ENCODE data around the gene SHLD1.
"Not testable (repeated sequence)": the region's sequence is repeated elsewhere in the genome, so short reads cannot be mapped to it uniquely, and the experiment has no call there.

SHLD1 gene

GRCh38 chr20:5735845-5736510 is 14.2 kb upstream of the SHLD1 start:
- DNase-seq (ENCODE audit: low read depth), result no peak

- no peak for DNase-seq (ENCODE audit: low read depth)
Measured at GRCh38 chr20:5737619-5737953, 12.6 kb upstream of the SHLD1 start.

DNA sequence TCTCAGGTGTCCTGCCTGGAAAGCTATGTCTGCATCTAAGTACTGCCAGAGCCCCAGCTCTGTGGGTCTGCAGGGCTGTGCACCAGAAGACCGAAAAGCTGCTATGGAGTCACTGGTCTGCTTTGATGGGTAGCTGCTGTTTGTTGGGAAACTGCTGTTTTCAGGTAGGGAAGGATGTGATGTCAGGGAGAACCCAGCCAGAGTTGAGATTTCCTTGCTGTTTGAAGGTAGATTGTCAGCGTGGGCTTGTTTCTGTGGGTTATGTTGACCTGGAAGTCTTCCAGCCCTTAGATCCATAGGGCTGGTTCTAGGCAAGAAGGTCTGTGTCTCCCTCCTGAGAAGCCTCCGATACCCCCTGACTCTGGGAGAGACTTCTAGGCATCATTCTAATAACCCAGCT is 12.2 kb upstream of the SHLD1 start:
- no peak for DNase-seq (ENCODE audit: low read depth)

GRCh38 chr20:5740643-5741042 is 9.6 kb upstream of the SHLD1 start:
- DNase-seq (ENCODE audit: low read depth), result not testable (repeated sequence)

DNA sequence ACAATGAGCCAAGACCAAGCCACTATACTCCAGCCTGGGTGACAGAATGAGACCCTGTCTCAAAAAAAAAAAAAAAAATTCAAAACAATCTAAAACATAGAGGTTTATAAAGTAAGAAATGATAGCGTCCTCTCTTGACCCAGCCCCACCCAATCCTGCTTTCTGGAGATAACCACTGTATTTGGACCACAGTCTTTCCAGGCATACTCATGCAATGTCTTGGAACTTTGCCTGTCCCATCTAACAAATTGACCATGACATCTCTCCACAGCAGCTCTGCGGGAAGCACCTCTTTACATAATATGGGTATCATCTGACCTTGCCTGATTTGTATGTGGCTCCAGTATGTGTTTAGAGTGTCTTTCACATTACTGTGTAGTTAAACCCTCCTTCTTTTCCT is 9.1 kb upstream of the SHLD1 start:
- DNase-seq (ENCODE audit: low read depth), result no peak

DNA sequence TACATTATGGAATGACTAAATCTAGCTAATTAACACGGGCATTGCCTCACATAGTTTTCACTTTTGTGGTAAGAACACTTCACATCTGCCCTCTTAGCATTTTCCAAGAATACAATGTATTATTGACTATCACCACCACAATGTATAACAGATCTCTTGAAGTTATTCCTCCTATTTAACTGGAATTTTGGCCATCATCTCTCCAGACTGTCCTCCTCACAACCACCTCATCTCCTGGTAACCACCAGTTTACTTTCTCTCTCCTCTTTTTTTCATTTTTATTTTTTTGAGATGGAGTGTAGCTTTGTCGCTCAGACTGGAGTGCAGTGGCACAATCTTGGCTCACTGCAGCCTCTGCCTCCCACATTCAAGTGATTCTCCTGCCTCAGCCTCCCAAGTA is 8.2 kb upstream of the SHLD1 start:
- DNase-seq (ENCODE audit: low read depth), result no peak

- DNase-seq (ENCODE audit: low read depth), result no peak
Measured at GRCh38 chr20:5745416-5746030, 4.7 kb upstream of the SHLD1 start.

DNA sequence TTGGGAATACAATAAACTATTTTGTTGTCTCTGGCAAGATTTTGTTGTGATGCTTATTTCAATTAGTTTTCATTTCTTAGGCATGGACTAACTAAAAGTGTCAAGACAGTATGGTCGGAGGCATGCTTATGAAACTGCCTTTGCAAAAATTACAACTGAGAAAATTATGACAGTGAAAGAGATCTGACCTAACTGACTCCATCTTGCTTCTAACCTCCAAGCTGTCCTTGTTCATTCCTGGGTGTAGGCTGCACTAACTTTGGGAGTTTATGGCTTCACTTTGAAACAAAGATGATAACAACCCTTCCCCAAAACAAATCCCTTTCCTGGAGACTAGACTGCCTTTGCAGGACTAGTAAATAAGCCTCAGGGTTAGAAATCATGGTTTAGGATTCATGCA is 4.1 kb upstream of the SHLD1 start:
- no peak for DNase-seq (ENCODE audit: low read depth)

DNA sequence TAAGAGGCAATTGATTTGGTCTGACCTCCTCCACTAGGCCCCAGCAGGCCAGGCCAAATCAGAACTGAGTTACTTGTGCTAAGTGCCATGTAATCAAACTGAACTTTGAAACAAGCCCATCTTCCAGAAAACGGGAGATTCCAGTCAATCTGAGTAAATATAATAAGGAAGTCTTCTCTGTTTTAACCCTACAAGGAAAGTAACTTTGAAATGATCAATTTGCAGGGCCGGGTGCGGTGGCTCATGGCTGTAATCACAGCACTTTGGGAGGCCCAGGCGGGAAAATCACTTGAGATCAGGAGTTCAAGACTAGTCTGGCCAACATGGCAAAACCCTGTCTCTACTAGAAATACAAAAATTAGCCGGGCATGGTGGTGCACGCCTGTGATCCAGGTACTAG is 2.0 kb upstream of the SHLD1 start:
- DNase-seq (ENCODE audit: low read depth), result no peak

GRCh38 chr20:5749512-5749951 is 669 bp upstream of the SHLD1 start:
- DNase-seq (ENCODE audit: low read depth), result not testable (repeated sequence)

DNA sequence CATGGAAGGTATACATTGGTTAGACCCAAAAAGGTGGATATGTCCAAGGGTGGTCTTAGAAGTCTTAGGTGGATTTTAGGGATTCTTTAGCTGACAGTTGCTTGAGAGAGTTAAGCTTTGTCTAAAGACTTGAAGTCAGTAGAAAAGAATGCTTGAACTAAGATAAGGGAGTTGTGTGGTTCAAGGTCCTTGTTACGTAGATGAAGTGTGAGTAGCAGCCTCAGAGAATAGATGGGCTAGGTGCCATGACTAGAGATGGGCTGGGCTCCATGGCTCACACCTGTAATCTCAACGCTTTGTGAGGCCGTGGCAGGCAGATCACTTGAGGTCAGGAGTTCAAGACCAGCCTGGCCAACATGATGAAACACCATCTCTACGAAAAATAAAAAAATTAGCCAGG is 1.7 kb downstream of the SHLD1 start:
- no peak for DNase-seq (ENCODE audit: low read depth)

GRCh38 chr20:5753814-5754213 is 3.6 kb downstream of the SHLD1 start:
- DNase-seq (ENCODE audit: low read depth), result no peak

- DNase-seq (ENCODE audit: low read depth), result no peak
Measured at GRCh38 chr20:5757949-5758348, 7.7 kb downstream of the SHLD1 start.

GRCh38 chr20:5766085-5766764 is 16.0 kb downstream of the SHLD1 start:
- no peak for DNase-seq (ENCODE audit: low read depth)

DNA sequence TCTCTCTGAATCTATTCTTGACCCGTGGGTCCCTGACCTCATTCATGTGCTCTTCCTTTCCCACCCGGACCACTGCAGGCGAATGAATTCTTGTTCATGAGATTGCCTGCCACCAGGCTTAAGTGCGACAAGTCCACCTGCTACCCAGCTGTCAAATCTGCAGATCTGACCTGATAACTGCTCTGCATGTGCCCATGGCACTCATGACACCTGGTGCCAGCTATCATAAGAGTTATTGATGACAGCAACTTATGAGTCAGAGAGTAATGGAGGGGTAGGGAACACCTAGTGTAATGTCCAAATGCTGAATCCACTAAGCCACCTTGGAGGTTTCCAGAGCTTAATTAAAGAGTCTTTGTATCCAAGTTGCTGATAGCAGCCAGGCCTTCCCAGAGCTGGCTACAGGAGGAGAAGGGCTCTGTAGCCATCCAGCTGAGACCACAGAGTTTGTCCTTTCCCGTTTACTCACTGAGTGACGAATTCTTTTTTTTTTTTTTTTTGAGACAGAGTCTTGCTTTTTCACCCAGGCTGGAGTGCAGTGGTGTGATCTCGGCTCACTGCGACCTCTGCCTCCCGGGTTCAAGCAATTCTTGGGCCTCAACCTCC is 17.4 kb downstream of the SHLD1 start:
- DNase-seq (ENCODE audit: low read depth), result no peak

- DNase-seq (ENCODE audit: low read depth), result no peak
Measured at GRCh38 chr20:5770231-5770986, 20.2 kb downstream of the SHLD1 start.

DNA sequence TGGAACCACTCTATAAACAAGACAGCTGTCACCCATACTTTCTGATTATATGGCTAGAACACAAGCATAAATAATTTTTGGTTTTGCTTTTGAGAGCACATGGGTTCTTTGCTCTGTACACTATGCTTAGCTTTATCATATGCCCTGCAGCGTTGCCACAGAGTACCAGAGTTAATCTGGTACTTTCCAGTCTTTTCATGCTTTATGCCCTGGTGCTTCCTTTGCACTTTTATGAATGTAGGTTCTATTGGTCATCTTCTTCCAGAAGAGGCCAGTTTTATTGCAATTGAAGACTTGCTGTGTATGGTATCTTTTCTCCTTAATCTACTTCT is 20.8 kb downstream of the SHLD1 start:
- DNase-seq (ENCODE audit: low read depth), result no peak

DNA sequence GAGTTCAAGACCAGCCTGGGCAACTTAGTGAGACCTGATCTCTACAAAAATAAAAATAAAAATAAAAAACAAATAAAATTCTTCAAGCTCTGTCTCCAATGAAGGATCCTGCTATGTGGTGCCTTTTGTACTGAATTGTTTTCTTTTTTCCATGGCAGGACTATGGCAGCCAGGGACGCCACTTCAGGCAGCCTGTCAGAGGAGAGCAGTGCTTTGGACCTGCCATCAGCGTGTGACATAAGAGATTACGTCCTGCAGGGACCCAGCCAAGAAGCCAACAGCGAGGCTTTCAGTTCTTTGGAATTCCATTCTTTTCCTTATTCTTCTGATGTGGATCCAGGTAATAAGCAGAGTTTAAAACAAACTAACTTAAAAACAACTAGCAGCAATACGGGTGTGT is 22.5 kb downstream of the SHLD1 start:
- no peak for DNase-seq (ENCODE audit: low read depth)

- no peak for DNase-seq (ENCODE audit: low read depth)
Measured at GRCh38 chr20:5773589-5773988, 23.4 kb downstream of the SHLD1 start.

- DNase-seq (ENCODE audit: low read depth), result no peak
Measured at GRCh38 chr20:5776077-5776476, 25.9 kb downstream of the SHLD1 start.

GRCh38 chr20:5779071-5779900 is 29.1 kb downstream of the SHLD1 start:
- DNase-seq (ENCODE audit: low read depth), result peak; percentile 18

DNA sequence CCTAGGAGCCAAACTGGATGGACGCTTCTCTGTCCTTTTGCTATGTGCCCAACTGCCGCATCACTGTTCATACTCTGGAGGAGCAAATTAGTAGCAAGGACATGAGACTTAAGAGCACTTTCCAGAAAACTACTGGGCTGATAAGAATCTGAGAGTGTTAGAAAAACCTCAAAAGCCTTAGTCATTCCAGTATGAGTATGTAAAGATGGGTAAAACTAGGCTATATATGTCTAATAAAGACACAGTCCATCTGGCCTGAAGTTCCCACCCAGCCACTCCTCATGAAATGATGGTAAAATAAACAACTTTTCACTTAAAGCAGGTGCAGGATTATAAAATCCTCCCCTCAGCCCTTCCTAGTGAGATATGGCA is 30.6 kb downstream of the SHLD1 start:
- DNase-seq (ENCODE audit: low read depth), result no peak

All from HS-5 (cell line).